Left lung (tissue), 10 donors: Measurements from ENCODE around the gene SYNE3. TPM values are rescaled to one million over a fixed set of nuclear protein-coding genes. Genes with fewer than 3 reads are reported as not detected.
A peak's percentile ranks its signal among the peaks of the same experiment; 100 is the strongest.

Experiments
- ATAC-seq: fragments of 200-7000 bp; cut with Tn5 transposase; one replicate; pipeline ENCODE4 v1.9.1; 2020; ENCODE audit warnings: moderate library complexity
- DNase-seq, 4 donors: peaks; one replicate each; pipeline ENCODE4 v3.0.0-alpha.2; 2013 to 2020
- H3K27ac ChIP-seq, 2 donors: fragments of 200-600 bp; sonication (generic) in 1 of 2; one replicate each; pipeline versions ENCODE4 v1.5.0 to v1.8.0; 2020 to 2021
- H3K27me3 ChIP-seq, 2 donors: fragments of 200-600 bp; sonication (generic) in 1 of 2; one replicate each; pipeline versions ENCODE4 v1.5.0 to v1.8.0; 2020 to 2021
- H3K36me3 ChIP-seq, 2 donors: fragments of 200-600 bp; sonication (generic) in 1 of 2; one replicate each; pipeline versions ENCODE4 v1.5.0 to v1.8.0; 2020 to 2021
- H3K4me1 ChIP-seq, 2 donors: fragments of 200-600 bp; one replicate each; pipeline ENCODE4 v1.8.0; 2021
- H3K4me3 ChIP-seq, 2 donors: fragments of 200-600 bp; sonication (generic) in 1 of 2; one replicate each; pipeline versions ENCODE4 v1.5.0 to v1.8.0; 2020 to 2021; ENCODE audit warnings: mild to moderate bottlenecking in 1 of 2
- H3K9me3 ChIP-seq, 2 donors: fragments of 200-600 bp; sonication (generic) in 1 of 2; one replicate each; pipeline versions ENCODE4 v1.5.0 to v1.8.0; 2020 to 2021
- CTCF ChIP-seq, 2 donors: fragments of 200-600 bp; sonication (generic) in 1 of 2; IDR thresholded peaks; one replicate each; pipeline versions ENCODE4 v1.5.0 to v1.8.0; 2021; ENCODE audit warnings: antibody characterized with exemption in 2 of 2
- intact Hi-C, 2 donors: fragments of 100-400 bp; cut with DNase I; formaldehyde crosslinking; loops; one replicate each; pipeline versions ENCODE4 v1.11.2 to v1.14.2; 2022
- polyA plus RNA-seq, 6 donors: library from polyadenylated mRNA; unstranded; fragments of 120-200 nt; gene quantifications; one replicate each; pipeline ENCODE4 v1.2.1, GENCODE V29; 2013; ENCODE audit not compliant: insufficient read length in 6 of 6
- total RNA-seq, 2 donors: library from RNA; stranded (reverse); fragmentation: NEBNext Ultra II Directional; extraction: Animal tissue kit (Norgen Biotek cat#: 25700); gene quantifications; one replicate each; pipeline ENCODE4 v1.2.1, GENCODE V29; 2021
- donor health status: DM: no; HTN: yes; CAD: no.
- donor health status: DM: no; HTN: no; CAD: no.

Gene SYNE3
- total and polyA plus RNA-seq, 8 donors: 2.2 to 25.4 (median 3.1) TPM

DNA sequence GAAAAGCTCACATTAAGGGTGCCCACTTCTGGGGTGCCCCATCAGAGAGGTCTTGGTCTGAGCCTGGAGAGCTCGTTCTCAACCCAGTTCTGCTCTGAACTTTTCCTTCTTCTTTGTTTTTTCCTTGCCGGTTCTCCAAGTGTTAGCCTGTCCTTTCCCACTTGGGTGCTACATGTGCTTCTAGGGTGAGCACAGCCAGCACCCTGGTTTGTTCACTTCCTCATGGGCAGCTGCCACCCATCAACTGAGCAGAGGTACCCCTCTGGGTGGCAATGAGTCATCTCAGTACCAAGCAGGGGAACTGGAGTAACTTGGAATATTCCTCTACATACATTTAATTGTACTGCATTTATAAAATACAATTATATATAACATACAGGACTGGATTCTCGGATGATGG lies 3.9 kb upstream of the SYNE3 start:
- peak overlapping the region; percentile 61 to 87 for H3K27ac ChIP-seq
- peaks cover 46 to 96% of the 10 kb centered on the region in 2 donors for H3K4me1 ChIP-seq

GRCh38 chr14:95519699-95520098 lies 3.2 kb upstream of the SYNE3 start:
- TF ChIP-seq CTCF (IDR thresholded peaks at IDR 0.05): no peak
- intact Hi-C loops: loop anchor here in 1 of 2 donors (10.0 kb wide), 1 partner anchor 75 kb away; no protein-coding TSS in a partner anchor
- peak in 2 of 4 donors; percentile 79 to 82 for DNase-seq
- Histone ChIP-seq H3K4me3 (no peak overlapping the region), H3K36me3 (no peaks in the 10 kb centered on the region), H3K4me1 (peaks cover 53 to 96% of the 10 kb centered on the region in 2 donors), H3K27me3 (no peaks in the 10 kb centered on the region), H3K9me3 (no peaks in the 10 kb centered on the region), H3K27ac (peak overlapping the region; percentile 61 to 87)
- ATAC-seq: peak; percentile 6

More for the DNA sequence above, 3.9 kb upstream of the SYNE3 start:
- Histone ChIP-seq H3K27me3 (no peaks in the 10 kb centered on the region), H3K9me3 (no peaks in the 10 kb centered on the region), H3K4me3 (no peak overlapping the region), H3K36me3 (no peaks in the 10 kb centered on the region)
- no peak for TF ChIP-seq CTCF (IDR thresholded peaks at IDR 0.05)
- no peak for ATAC-seq
- intact Hi-C loops: loop anchor here in 1 of 2 donors (10.0 kb wide), 1 partner anchor 76 kb away; no protein-coding TSS in a partner anchor
- DNase-seq: peak in 1 of 4 donors; percentile 54

- Histone ChIP-seq H3K27ac (peak overlapping the region in 1 of 2 donors; percentile 87), H3K4me3 (no peak overlapping the region), H3K27me3 (no peaks in the 10 kb centered on the region), H3K36me3 (no peaks in the 10 kb centered on the region), H3K4me1 (peaks cover 46 to 96% of the 10 kb centered on the region in 2 donors), H3K9me3 (no peaks in the 10 kb centered on the region)
- no peak for TF ChIP-seq CTCF (IDR thresholded peaks at IDR 0.05)
- ATAC-seq: no peak
- no peak for DNase-seq
- intact Hi-C loops: no loop called here
Measured at GRCh38 chr14:95518045-95518751, 1.7 kb upstream of the SYNE3 start.

DNA sequence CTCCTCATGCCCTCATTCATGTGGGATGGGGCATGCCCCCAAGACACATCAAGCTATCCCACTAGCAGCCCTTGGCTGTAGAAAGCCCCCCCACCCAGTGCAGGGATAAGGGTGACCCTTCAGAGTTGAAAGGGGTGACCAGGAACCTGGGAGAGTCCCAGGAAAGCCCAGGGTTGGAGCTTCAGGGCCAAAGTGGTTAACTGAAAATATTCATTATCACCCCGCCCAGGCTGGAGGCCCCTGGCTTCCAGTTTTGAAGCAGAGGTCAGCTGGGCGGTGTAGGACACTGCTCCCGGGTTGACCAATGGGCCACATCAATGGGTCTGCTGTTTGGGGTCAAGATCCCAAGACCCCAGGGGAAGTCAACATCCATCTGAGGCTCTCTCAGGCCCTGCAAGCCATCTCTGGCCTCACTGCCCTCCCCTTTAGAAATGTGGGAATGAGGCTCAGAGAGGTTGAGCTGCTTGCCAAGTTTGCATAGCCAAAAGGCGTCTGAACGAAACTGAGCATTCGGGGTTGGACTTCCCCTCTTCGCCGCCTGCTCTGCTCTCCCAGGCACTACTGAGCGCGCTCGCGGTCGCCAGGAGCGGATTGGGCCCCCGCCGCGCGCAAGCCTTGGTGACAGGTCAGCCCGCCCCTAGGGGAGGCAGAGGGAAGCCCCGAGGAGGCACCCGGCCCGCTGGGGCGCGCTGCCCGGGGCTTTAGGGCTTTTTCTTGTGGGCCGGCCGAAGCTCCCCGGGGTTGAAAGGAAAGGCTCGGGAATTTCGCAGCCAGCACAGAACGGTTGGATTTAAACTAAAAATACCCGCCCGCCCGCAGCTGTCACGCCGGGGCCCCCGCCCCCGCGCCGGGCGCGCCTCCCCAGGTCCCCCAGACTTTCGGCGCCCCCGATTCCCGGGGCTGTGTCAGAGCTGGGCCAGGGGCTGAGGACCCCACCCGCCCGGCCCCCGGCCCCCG lies 576 bp downstream of the SYNE3 start:
- peak; percentile 12 to 57 for TF ChIP-seq CTCF (IDR thresholded peaks at IDR 0.05)
- peak overlapping the region; percentile 82 to 84 for H3K4me3 ChIP-seq
- no peaks in the 10 kb centered on the region for H3K9me3 ChIP-seq
- peak in 3 of 4 donors; percentile 70 to 96 (median 80) for DNase-seq
- no peaks in the 10 kb centered on the region for H3K36me3 ChIP-seq
- H3K4me1 ChIP-seq: peaks cover 43 to 90% of the 10 kb centered on the region in 2 donors
- peak overlapping the region; percentile 81 to 92 for H3K27ac ChIP-seq
- intact Hi-C loops: no loop called here
- ATAC-seq: peak; percentile 73
- no peaks in the 10 kb centered on the region for H3K27me3 ChIP-seq
